ENCODE results near the gene RNF133.

RNF133 gene

DNA sequence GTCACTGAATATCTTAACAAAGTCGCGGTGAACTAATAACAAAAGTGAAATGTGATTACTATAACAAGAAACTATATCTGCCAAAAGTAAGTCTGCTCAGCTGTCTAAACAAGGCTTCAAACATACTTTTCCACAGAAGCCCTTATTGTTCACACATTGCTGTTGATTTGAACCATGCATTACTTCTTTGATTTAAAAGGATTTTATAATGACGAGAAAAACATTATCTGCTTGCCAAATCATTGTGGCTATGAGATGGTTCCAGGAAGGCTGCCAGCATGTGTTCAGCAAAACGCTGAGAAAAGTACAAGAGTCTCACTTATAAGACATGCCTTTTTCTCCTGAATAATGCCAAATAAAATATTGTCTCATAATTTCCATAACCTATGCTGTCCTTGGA, 24.4 kb downstream of the RNF133 start:
- TF ChIP-seq CTCF (IDR thresholded peaks at IDR 0.05; ENCODE audit: insufficient read depth, low read depth, low read length, missing control alignments) = no peak
- H3K4me3 ChIP-seq (ENCODE audit: low read depth, low read length) = no peak overlapping the region
- DNase-seq (ENCODE audit: low read depth) = no peak

GRCh38 chr7:122673951-122674350, 25.0 kb downstream of the RNF133 start:
- H3K4me3 ChIP-seq (ENCODE audit: low read depth, low read length) = no peak overlapping the region
- DNase-seq (ENCODE audit: low read depth) = no peak
- TF ChIP-seq CTCF (IDR thresholded peaks at IDR 0.05; ENCODE audit: insufficient read depth, low read depth, low read length, missing control alignments) = no peak

GRCh38 chr7:122672536-122672935, 26.4 kb downstream of the RNF133 start:
- no peak overlapping the region for H3K4me3 ChIP-seq (ENCODE audit: low read depth, low read length)
- TF ChIP-seq CTCF (IDR thresholded peaks at IDR 0.05; ENCODE audit: insufficient read depth, low read depth, low read length, missing control alignments) = no peak
- DNase-seq (ENCODE audit: low read depth) = no peak

DNA sequence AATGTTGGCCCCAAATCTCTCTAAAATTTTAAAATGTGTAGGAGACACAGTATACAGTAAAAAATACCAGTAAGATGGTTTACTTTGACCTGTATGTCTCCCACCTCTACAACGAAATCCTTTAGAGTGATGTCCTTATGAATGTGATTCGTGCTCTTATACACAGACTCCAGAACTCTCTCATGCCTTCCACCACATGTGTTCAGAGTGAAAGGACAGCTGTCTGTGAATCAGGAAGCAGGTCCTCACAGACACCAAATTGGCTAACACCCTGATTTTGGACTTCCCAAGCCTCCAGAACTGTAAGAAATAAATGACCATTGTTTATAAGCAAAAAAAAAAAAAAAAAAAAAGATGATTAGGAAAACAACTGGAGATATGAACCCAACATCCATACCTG, 35.2 kb downstream of the RNF133 start:
- no peak overlapping the region for H3K4me3 ChIP-seq (ENCODE audit: low read depth, low read length)
- no peak for DNase-seq (ENCODE audit: low read depth)
- no peak for TF ChIP-seq CTCF (IDR thresholded peaks at IDR 0.05; ENCODE audit: insufficient read depth, low read depth, low read length, missing control alignments)

- no peak for TF ChIP-seq CTCF (IDR thresholded peaks at IDR 0.05; ENCODE audit: insufficient read depth, low read depth, low read length, missing control alignments)
- no peak overlapping the region for H3K4me3 ChIP-seq (ENCODE audit: low read depth, low read length)
- DNase-seq (ENCODE audit: low read depth) = no peak
Measured at GRCh38 chr7:122658856-122659255, 40.1 kb downstream of the RNF133 start.

DNA sequence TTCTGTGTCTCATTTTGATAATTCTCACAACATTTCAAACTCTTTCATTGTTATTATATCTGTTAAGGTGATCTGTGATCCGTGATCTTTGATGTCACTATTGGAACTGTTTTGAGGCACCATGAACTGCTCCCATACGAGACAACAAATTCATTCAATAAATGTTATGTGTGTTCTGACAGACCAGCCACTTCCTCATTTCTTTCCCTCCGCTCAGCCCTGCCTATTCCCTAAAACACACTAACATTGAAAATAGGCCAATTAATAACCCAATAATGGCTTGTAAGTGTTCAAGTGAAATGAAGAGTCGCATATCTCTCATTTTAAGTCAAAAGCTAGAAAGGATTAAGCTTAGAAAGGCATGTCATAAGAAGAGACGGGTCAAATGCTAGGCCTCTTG, 45.2 kb downstream of the RNF133 start:
- no peak overlapping the region for H3K4me3 ChIP-seq (ENCODE audit: low read depth, low read length)
- no peak for DNase-seq (ENCODE audit: low read depth)
- TF ChIP-seq CTCF (IDR thresholded peaks at IDR 0.05; ENCODE audit: insufficient read depth, low read depth, low read length, missing control alignments) = no peak

- no peak overlapping the region for H3K4me3 ChIP-seq (ENCODE audit: low read depth, low read length)
- TF ChIP-seq CTCF (IDR thresholded peaks at IDR 0.05; ENCODE audit: insufficient read depth, low read depth, low read length, missing control alignments) = no peak
- no peak for DNase-seq (ENCODE audit: low read depth)
Measured at GRCh38 chr7:122652876-122653275, 46.0 kb downstream of the RNF133 start.

Measured in GM12865 (cell line).